GM23338 (cell line): Measurements from ENCODE around the gene LACRT. TPM values are rescaled to one million over a fixed set of nuclear protein-coding genes. Genes with fewer than 3 reads are reported as not detected.

Experiments used
- ATAC-seq: fragments of 200-7000 bp; cut with Tn5 transposase; 3 replicates; pipeline ENCODE4 v1.9.1; 2020
- DNase-seq: peaks from one replicate; pipeline ENCODE4 v3.0.0-alpha.2; 2015; ENCODE audit warnings: low spot score
- H2AFZ ChIP-seq: fragments of 200-600 bp; sonication (generic); 2 replicates; pipeline ENCODE4 v1.8.0; 2016; ENCODE audit warnings: antibody characterized with exemption, mild to moderate bottlenecking, moderate library complexity
- H3F3A ChIP-seq: fragments of 200-600 bp; sonication (generic); replicated peaks from 2 replicates; pipeline ENCODE4 v1.8.0; 2017; ENCODE audit warnings: antibody characterized with exemption, mixed run types, low read depth
- H3K27ac ChIP-seq: fragments of 200-600 bp; sonication (generic); 2 replicates; pipeline ENCODE4 v1.6.1; 2016; ENCODE audit warnings: low read depth
- H3K27me3 ChIP-seq: fragments of 200-600 bp; sonication (generic); 2 replicates; pipeline ENCODE4 v1.8.0; 2016; ENCODE audit warnings: mild to moderate bottlenecking, mixed run types, moderate library complexity; ENCODE audit not compliant: insufficient read depth
- H3K36me3 ChIP-seq: fragments of 200-600 bp; sonication (generic); 2 replicates; pipeline ENCODE4 v1.8.0; 2016; ENCODE audit warnings: mild to moderate bottlenecking; ENCODE audit not compliant: insufficient read depth
- H3K4me1 ChIP-seq: fragments of 200-600 bp; sonication (generic); 2 replicates; pipeline ENCODE4 v1.8.0; 2016; ENCODE audit warnings: mild to moderate bottlenecking, moderate library complexity; ENCODE audit not compliant: insufficient read depth
- H3K4me2 ChIP-seq: fragments of 200-600 bp; sonication (generic); 2 replicates; pipeline ENCODE4 v1.7.1; 2017; ENCODE audit warnings: mixed run types
- H3K4me3 ChIP-seq: fragments of 200-600 bp; sonication (generic); 2 replicates; pipeline ENCODE4 v1.6.1; 2016; ENCODE audit warnings: mixed run types
- H3K79me2 ChIP-seq: fragments of 200-600 bp; sonication (generic); replicated peaks from 2 replicates; pipeline ENCODE4 v1.8.0; 2017; ENCODE audit warnings: mild to moderate bottlenecking; ENCODE audit not compliant: insufficient read depth
- H3K9me2 ChIP-seq: fragments of 200-600 bp; sonication (generic); 2 replicates; pipeline ENCODE4 v1.8.0; 2017; ENCODE audit not compliant: insufficient read depth
- H4K20me1 ChIP-seq: fragments of 200-600 bp; sonication (generic); replicated peaks from 2 replicates; pipeline ENCODE4 v1.8.0; 2017; ENCODE audit warnings: mild to moderate bottlenecking; ENCODE audit not compliant: insufficient read depth
- H3K27ac Mint-ChIP-seq: 2 replicates; pipeline ENCODE4 v1.8.0; 2020; ENCODE audit warnings: inconsistent platforms, mild to moderate bottlenecking, moderate library complexity, mixed read lengths
- H3K27me3 Mint-ChIP-seq: 3 replicates; pipeline ENCODE4 v1.8.0; 2022; ENCODE audit warnings: low read depth, mild to moderate bottlenecking, moderate library complexity, mixed read lengths, inconsistent platforms; ENCODE audit not compliant: insufficient read depth, poor library complexity
- H3K36me3 Mint-ChIP-seq: 3 replicates; pipeline ENCODE4 v1.8.0; 2021; ENCODE audit warnings: low read depth, mild to moderate bottlenecking, inconsistent platforms, moderate library complexity, mixed read lengths
- H3K4me1 Mint-ChIP-seq: 3 replicates; pipeline ENCODE4 v1.8.0; 2020; ENCODE audit warnings: mild to moderate bottlenecking, inconsistent platforms, mixed read lengths
- H3K4me3 Mint-ChIP-seq: 3 replicates; pipeline ENCODE4 v1.8.0; 2021; ENCODE audit warnings: moderate library complexity, mild to moderate bottlenecking, inconsistent platforms, mixed read lengths
- H3K9me3 Mint-ChIP-seq: 3 replicates; pipeline ENCODE4 v1.8.0; 2020; ENCODE audit warnings: moderate library complexity, mild to moderate bottlenecking, inconsistent platforms, mixed read lengths
- EZH2 ChIP-seq: fragments of 200-600 bp; sonication (generic); IDR thresholded peaks from one replicate; pipeline ENCODE4 v1.8.0; 2017; ENCODE audit warnings: antibody characterized with exemption, mild to moderate bottlenecking, low read depth; ENCODE audit not compliant: unreplicated experiment
- EZH2phosphoT487 ChIP-seq: fragments of 200-600 bp; sonication (generic); IDR thresholded peaks from one replicate; pipeline ENCODE4 v1.8.1; 2018; ENCODE audit warnings: antibody characterized with exemption; ENCODE audit not compliant: unreplicated experiment
- NANOG ChIP-seq: IDR thresholded peaks from 2 replicates; pipeline ENCODE4 v1.6.1; 2016; ENCODE audit warnings: antibody characterized with exemption, borderline replicate concordance
- POLR2AphosphoS5 ChIP-seq: IDR thresholded peaks from 2 replicates; pipeline ENCODE4 v1.6.1; 2016; ENCODE audit warnings: antibody characterized with exemption, low read depth
- ZNF114 ChIP-seq: fragments of 250-450 bp; sonication (Bioruptor Pico); IDR thresholded peaks from 2 replicates; pipeline ENCODE4 v1.5.0; 2020; ENCODE audit warnings: mild to moderate bottlenecking, moderate library complexity
- polyA plus RNA-seq: library from polyadenylated mRNA; unstranded; fragments of >200 nt; fragmentation: Nextera tagmentation; extraction: Ambion mirVana; gene quantifications from 2 replicates; pipeline ENCODE4 v1.2.1, GENCODE V29; 2016
- total RNA-seq: library from RNA; depleted of rRNA; stranded (reverse); fragments of >200 nt; shearing (Covaris generic); gene quantifications from 2 replicates; pipeline ENCODE4 v1.2.3, GENCODE V29; 2014
- TF ChIP-seq, protein P1 (sequence below): fragments of 250-450 bp; sonication (Bioruptor Pico); IDR thresholded peaks from 2 replicates; pipeline ENCODE4 v1.5.0; 2020; ENCODE audit warnings: mild to moderate bottlenecking, moderate library complexity
- TF ChIP-seq, protein P2 (sequence below), 2 experiments: fragments of 200-600 bp in 1 of 2; sonication (generic) in 1 of 2; conservative IDR thresholded peaks; 2 replicates each; pipeline versions ENCODE4 v1.5.1 to v1.6.1; 2016 to 2017; ENCODE audit warnings: antibody characterized with exemption in 2 of 2, low read depth in 2 of 2, mild to moderate bottlenecking in 2 of 2, moderate library complexity in 1 of 2

Gene LACRT
- total and polyA plus RNA-seq, 2 experiments from 2014 or later, result not detected

DNA sequence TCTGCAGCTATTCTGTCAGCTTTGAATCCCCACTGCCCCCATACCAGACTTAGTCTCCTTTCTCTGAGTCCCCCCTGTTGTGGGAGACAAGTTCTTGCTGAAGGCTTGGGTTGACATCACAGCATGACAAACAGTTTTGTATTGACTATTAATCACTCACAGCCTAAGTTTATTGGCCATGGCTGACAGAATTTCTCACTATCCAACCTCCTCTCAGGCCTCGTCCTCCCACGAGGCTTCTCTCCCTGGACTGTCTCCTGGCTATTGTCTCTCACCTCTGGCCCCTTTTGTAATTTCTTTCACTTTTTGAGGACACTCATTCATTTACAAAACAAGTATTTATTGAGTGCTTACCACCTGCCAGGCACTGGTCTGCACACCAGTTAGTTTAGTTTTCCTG is 48.7 kb upstream of the LACRT start:
- Mint-ChIP-seq H3K27ac (peak overlapping the region; percentile 81), H3K36me3 (peaks cover 9% of the 10 kb centered on the region), H3K27me3 (peaks cover 13% of the 10 kb centered on the region), H3K4me1 (peaks cover 41% of the 10 kb centered on the region), H3K4me3 (peak overlapping the region; percentile 23), H3K9me3 (peaks cover 9% of the 10 kb centered on the region)
- Histone ChIP-seq H3F3A (peaks cover 4% of the 10 kb centered on the region; the same call in 1 of the 2 replicates), H3K79me2 (no peaks in the 10 kb centered on the region), H3K36me3 (no peaks in the 10 kb centered on the region), H3K4me3 (peak overlapping the region; percentile 3; the same call in 1 of the 2 replicates), H3K4me1 (peaks cover 43% of the 10 kb centered on the region), H3K9me2 (peaks cover 18% of the 10 kb centered on the region), H2AFZ (no peak overlapping the region), H3K27me3 (no peaks in the 10 kb centered on the region), H3K27ac (peak overlapping the region; percentile 67; the same call in 1 of the 2 replicates), H4K20me1 (no peaks in the 10 kb centered on the region), H3K4me2 (peak overlapping the region; percentile 52)
- TF ChIP-seq NANOG (peak; percentile 27; the same call in 1 of the 2 replicates), ZNF114 (CRISPR knock-in tag) (0 out of 2 replicates have a peak, but pooled peaks have one; percentile 39), EZH2 (no peak), EZH2phosphoT487 (no peak), POLR2AphosphoS5 (no peak)
- TF ChIP-seq, protein P1, sequence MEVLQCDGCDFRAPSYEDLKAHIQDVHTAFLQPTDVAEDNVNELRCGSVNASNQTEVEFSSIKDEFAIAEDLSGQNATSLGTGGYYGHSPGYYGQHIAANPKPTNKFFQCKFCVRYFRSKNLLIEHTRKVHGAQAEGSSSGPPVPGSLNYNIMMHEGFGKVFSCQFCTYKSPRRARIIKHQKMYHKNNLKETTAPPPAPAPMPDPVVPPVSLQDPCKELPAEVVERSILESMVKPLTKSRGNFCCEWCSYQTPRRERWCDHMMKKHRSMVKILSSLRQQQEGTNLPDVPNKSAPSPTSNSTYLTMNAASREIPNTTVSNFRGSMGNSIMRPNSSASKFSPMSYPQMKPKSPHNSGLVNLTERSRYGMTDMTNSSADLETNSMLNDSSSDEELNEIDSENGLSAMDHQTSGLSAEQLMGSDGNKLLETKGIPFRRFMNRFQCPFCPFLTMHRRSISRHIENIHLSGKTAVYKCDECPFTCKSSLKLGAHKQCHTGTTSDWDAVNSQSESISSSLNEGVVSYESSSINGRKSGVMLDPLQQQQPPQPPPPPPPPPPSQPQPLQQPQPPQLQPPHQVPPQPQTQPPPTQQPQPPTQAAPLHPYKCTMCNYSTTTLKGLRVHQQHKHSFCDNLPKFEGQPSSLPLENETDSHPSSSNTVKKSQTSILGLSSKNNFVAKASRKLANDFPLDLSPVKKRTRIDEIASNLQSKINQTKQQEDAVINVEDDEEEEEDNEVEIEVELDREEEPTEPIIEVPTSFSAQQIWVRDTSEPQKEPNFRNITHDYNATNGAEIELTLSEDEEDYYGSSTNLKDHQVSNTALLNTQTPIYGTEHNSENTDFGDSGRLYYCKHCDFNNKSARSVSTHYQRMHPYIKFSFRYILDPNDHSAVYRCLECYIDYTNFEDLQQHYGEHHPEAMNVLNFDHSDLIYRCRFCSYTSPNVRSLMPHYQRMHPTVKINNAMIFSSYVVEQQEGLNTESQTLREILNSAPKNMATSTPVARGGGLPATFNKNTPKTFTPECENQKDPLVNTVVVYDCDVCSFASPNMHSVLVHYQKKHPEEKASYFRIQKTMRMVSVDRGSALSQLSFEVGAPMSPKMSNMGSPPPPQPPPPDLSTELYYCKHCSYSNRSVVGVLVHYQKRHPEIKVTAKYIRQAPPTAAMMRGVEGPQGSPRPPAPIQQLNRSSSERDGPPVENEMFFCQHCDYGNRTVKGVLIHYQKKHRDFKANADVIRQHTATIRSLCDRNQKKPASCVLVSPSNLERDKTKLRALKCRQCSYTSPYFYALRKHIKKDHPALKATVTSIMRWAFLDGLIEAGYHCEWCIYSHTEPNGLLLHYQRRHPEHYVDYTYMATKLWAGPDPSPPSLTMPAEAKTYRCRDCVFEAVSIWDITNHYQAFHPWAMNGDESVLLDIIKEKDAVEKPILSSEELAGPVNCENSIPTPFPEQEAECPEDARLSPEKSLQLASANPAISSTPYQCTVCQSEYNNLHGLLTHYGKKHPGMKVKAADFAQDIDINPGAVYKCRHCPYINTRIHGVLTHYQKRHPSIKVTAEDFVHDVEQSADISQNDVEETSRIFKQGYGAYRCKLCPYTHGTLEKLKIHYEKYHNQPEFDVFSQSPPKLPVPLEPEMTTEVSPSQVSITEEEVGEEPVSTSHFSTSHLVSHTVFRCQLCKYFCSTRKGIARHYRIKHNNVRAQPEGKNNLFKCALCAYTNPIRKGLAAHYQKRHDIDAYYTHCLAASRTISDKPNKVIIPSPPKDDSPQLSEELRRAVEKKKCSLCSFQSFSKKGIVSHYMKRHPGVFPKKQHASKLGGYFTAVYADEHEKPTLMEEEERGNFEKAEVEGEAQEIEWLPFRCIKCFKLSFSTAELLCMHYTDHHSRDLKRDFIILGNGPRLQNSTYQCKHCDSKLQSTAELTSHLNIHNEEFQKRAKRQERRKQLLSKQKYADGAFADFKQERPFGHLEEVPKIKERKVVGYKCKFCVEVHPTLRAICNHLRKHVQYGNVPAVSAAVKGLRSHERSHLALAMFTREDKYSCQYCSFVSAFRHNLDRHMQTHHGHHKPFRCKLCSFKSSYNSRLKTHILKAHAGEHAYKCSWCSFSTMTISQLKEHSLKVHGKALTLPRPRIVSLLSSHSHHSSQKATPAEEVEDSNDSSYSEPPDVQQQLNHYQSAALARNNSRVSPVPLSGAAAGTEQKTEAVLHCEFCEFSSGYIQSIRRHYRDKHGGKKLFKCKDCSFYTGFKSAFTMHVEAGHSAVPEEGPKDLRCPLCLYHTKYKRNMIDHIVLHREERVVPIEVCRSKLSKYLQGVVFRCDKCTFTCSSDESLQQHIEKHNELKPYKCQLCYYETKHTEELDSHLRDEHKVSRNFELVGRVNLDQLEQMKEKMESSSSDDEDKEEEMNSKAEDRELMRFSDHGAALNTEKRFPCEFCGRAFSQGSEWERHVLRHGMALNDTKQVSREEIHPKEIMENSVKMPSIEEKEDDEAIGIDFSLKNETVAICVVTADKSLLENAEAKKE (CRISPR knock-in tag), result peak; percentile 63; the same call in 1 of the 2 replicates
- DNase-seq (peak; percentile 43), ATAC-seq (peak; percentile 74)

DNA sequence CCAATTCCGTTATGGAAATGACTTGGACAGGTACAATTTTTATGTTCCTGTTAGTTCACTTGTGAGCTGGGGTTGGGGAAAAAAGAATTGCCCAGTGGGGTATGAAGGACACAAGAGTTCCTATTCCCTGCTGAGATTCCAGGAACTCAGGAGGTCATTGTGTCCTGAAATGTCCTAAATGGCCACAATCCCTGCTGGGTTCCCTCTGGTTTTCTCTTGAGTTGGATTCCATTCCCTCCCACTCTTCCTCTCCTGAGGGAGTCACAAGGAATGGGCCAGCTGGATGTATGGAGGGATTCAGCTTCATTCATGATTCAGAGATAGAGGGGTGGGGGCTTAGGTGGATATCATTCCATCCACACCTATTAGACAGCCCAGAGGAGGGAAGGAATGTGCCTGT is 48.0 kb upstream of the LACRT start:
- H3K27ac ChIP-seq, result peak overlapping the region; percentile 67; the same call in 1 of the 2 replicates
- no peaks in the 10 kb centered on the region for H3K79me2 ChIP-seq
- Mint-ChIP-seq H3K27me3 (peaks cover 13% of the 10 kb centered on the region), H3K27ac (no peak overlapping the region), H3K9me3 (peaks cover 9% of the 10 kb centered on the region), H3K36me3 (peaks cover 9% of the 10 kb centered on the region), H3K4me3 (no peak overlapping the region), H3K4me1 (peaks cover 48% of the 10 kb centered on the region)
- peaks cover 49% of the 10 kb centered on the region for H3K4me1 ChIP-seq
- peaks cover 18% of the 10 kb centered on the region; the same call in 1 of the 2 replicates for H3K9me2 ChIP-seq
- H3F3A ChIP-seq, result peaks cover 4% of the 10 kb centered on the region; the same call in 1 of the 2 replicates
- peak overlapping the region; percentile 52 for H3K4me2 ChIP-seq
- H3K36me3 ChIP-seq, result no peaks in the 10 kb centered on the region
- H2AFZ ChIP-seq, result no peak overlapping the region
- no peaks in the 10 kb centered on the region for H3K27me3 ChIP-seq
- peak overlapping the region; percentile 3; the same call in 1 of the 2 replicates for H3K4me3 ChIP-seq
- ATAC-seq (no peak), DNase-seq (no peak)
- H4K20me1 ChIP-seq, result no peaks in the 10 kb centered on the region
- 0 out of 2 replicates have a peak, but pooled peaks have one; percentile 25 for TF ChIP-seq ZNF114 (CRISPR knock-in tag)
- TF ChIP-seq, protein P2, sequence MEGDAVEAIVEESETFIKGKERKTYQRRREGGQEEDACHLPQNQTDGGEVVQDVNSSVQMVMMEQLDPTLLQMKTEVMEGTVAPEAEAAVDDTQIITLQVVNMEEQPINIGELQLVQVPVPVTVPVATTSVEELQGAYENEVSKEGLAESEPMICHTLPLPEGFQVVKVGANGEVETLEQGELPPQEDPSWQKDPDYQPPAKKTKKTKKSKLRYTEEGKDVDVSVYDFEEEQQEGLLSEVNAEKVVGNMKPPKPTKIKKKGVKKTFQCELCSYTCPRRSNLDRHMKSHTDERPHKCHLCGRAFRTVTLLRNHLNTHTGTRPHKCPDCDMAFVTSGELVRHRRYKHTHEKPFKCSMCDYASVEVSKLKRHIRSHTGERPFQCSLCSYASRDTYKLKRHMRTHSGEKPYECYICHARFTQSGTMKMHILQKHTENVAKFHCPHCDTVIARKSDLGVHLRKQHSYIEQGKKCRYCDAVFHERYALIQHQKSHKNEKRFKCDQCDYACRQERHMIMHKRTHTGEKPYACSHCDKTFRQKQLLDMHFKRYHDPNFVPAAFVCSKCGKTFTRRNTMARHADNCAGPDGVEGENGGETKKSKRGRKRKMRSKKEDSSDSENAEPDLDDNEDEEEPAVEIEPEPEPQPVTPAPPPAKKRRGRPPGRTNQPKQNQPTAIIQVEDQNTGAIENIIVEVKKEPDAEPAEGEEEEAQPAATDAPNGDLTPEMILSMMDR (conservative IDR thresholded peaks at IDR 0.05; ENCODE audit: low read depth in 2 of 2), result no peak
